Measurements from ENCODE around the gene CRTC2. TPM values are rescaled to one million over a fixed set of nuclear protein-coding genes. Genes with fewer than 3 reads are reported as not detected.
A peak's percentile ranks its signal among the peaks of the same experiment; 100 is the strongest.

CRTC2 gene
- total RNA-seq, 2 donors from 2014 or later, result 26.9 to 40.7 TPM

- no peaks in the 10 kb centered on the region for H3K9me3 ChIP-seq
- intact Hi-C loops (cut with DNase I), result no loop called here
- H3K4me3 ChIP-seq, result peak overlapping the region; percentile 93
- H3K36me3 ChIP-seq, result no peaks in the 10 kb centered on the region
- DNase-seq, result peak; percentile 63
- peaks cover 9% of the 10 kb centered on the region for H3K4me1 ChIP-seq
- TF ChIP-seq CTCF (IDR thresholded peaks at IDR 0.05), result no peak
- peak overlapping the region; percentile 90 to 98 for H3K9ac ChIP-seq (ENCODE audit: low read depth in 2 of 2, low read length in 2 of 2)
- H3K27ac ChIP-seq, result peak overlapping the region; percentile 96
- no peaks in the 10 kb centered on the region for H3K27me3 ChIP-seq
These were observed 13.1 kb downstream of the CRTC2 start for GRCh38 chr1:153945131-153945794.

- Histone ChIP-seq H3K4me1 (peaks cover 9% of the 10 kb centered on the region), H3K27me3 (no peaks in the 10 kb centered on the region), H3K9me3 (no peaks in the 10 kb centered on the region), H3K4me3 (peak overlapping the region; percentile 93), H3K36me3 (no peaks in the 10 kb centered on the region), H3K27ac (peak overlapping the region; percentile 96), H3K9ac (ENCODE audit: low read depth in 2 of 2, low read length in 2 of 2) (peak overlapping the region; percentile 90 to 98)
- TF ChIP-seq CTCF (IDR thresholded peaks at IDR 0.05), result no peak
- intact Hi-C loops (cut with DNase I), result no loop called here
- DNase-seq, result no peak
These were observed 13.6 kb downstream of the CRTC2 start for GRCh38 chr1:153944827-153945117.

GRCh38 chr1:153944005-153944826 lies 14.2 kb downstream of the CRTC2 start:
- no peak for TF ChIP-seq CTCF (IDR thresholded peaks at IDR 0.05)
- Histone ChIP-seq H3K27me3 (no peaks in the 10 kb centered on the region), H3K4me1 (peaks cover 9% of the 10 kb centered on the region), H3K4me3 (peak overlapping the region; percentile 93), H3K27ac (peak overlapping the region; percentile 96), H3K9me3 (no peaks in the 10 kb centered on the region), H3K36me3 (no peaks in the 10 kb centered on the region), H3K9ac (ENCODE audit: low read depth in 2 of 2, low read length in 2 of 2) (peak overlapping the region; percentile 90 to 98)
- DNase-seq, result no peak
- intact Hi-C loops (cut with DNase I), result no loop called here

GRCh38 chr1:153942766-153943549 lies 15.5 kb downstream of the CRTC2 start:
- no peak for DNase-seq
- H3K9ac ChIP-seq (ENCODE audit: low read depth in 2 of 2, low read length in 2 of 2), result no peak overlapping the region
- H3K4me3 ChIP-seq, result no peak overlapping the region
- H3K27ac ChIP-seq, result no peak overlapping the region
- TF ChIP-seq CTCF (IDR thresholded peaks at IDR 0.05), result no peak
- intact Hi-C loops (cut with DNase I), result no loop called here
- no peaks in the 10 kb centered on the region for H3K27me3 ChIP-seq
- H3K9me3 ChIP-seq, result no peaks in the 10 kb centered on the region
- H3K4me1 ChIP-seq, result peaks cover 9% of the 10 kb centered on the region
- H3K36me3 ChIP-seq, result no peaks in the 10 kb centered on the region

GRCh38 chr1:153941826-153942725 lies 16.3 kb downstream of the CRTC2 start:
- Histone ChIP-seq H3K9ac (ENCODE audit: low read depth in 2 of 2, low read length in 2 of 2) (no peak overlapping the region), H3K9me3 (no peaks in the 10 kb centered on the region), H3K4me3 (no peak overlapping the region), H3K36me3 (no peaks in the 10 kb centered on the region), H3K27me3 (no peaks in the 10 kb centered on the region), H3K27ac (no peak overlapping the region), H3K4me1 (peaks cover 9% of the 10 kb centered on the region)
- TF ChIP-seq CTCF (IDR thresholded peaks at IDR 0.05), result no peak
- intact Hi-C loops (cut with DNase I), result no loop called here
- no peak for DNase-seq

All from colonic mucosa (tissue), 4 donors.